ENCODE data around the gene ARMC10. TPM values are rescaled to one million over a fixed set of nuclear protein-coding genes. Genes with fewer than 3 reads are reported as not detected.

Gene ARMC10
- total RNA-seq, 2 donors from 2014 or later: 46.3 to 48.9 TPM

GRCh38 chr7:103130901-103131624 lies 56.1 kb downstream of the ARMC10 start:
- H3K27me3 ChIP-seq (ENCODE audit: control insufficient read depth, insufficient read depth, low read length, poor library complexity, severe bottlenecking): no peaks in the 10 kb centered on the region
- H3K36me3 ChIP-seq (ENCODE audit: control insufficient read depth, insufficient read depth, low read length): peaks cover 11% of the 10 kb centered on the region
- no peak for DNase-seq
- Mint-ChIP-seq H3K9me3 (no peaks in the 10 kb centered on the region), H3K4me1 (peaks cover 17% of the 10 kb centered on the region), H3K27me3 (ENCODE audit: insufficient read depth) (no peaks in the 10 kb centered on the region), H3K36me3 (ENCODE audit: low read depth) (peaks cover 24% of the 10 kb centered on the region), H3K27ac (no peak overlapping the region), H3K4me3 (no peak overlapping the region)
- H3K4me1 ChIP-seq (ENCODE audit: control insufficient read depth, insufficient read depth, low read length): no peaks in the 10 kb centered on the region
- 80 to 85% methylated on average over 6 to 9 of the region's 9 CpGs for WGBS, 2 experiments (ENCODE audit: insufficient coverage in 1 of 2, insufficient read length in 1 of 2)
- no peak overlapping the region for H3K9ac ChIP-seq (ENCODE audit: extremely low read depth, low read length, poor library complexity, severe bottlenecking)
- no peak overlapping the region for H3K27ac ChIP-seq (ENCODE audit: low read depth, low read length)
- H3K9me3 ChIP-seq (ENCODE audit: control insufficient read depth, low read length): no peaks in the 10 kb centered on the region
- no peak for TF ChIP-seq CTCF (conservative IDR thresholded peaks at IDR 0.05)
- H3K4me3 ChIP-seq (ENCODE audit: low read length): no peak overlapping the region

- Histone ChIP-seq H3K4me1 (ENCODE audit: control insufficient read depth, insufficient read depth, low read length) (no peaks in the 10 kb centered on the region), H3K9ac (ENCODE audit: extremely low read depth, low read length, poor library complexity, severe bottlenecking) (no peak overlapping the region), H3K9me3 (ENCODE audit: control insufficient read depth, low read length) (no peaks in the 10 kb centered on the region), H3K4me3 (ENCODE audit: low read length) (no peak overlapping the region), H3K27ac (ENCODE audit: low read depth, low read length) (no peak overlapping the region), H3K36me3 (ENCODE audit: control insufficient read depth, insufficient read depth, low read length) (peaks cover 7% of the 10 kb centered on the region), H3K27me3 (ENCODE audit: control insufficient read depth, insufficient read depth, low read length, poor library complexity, severe bottlenecking) (no peaks in the 10 kb centered on the region)
- 86 to 100% methylated on average over 1 to 9 of the region's 9 CpGs for WGBS, 2 experiments (ENCODE audit: insufficient coverage in 1 of 2, insufficient read length in 1 of 2)
- Mint-ChIP-seq H3K27me3 (ENCODE audit: insufficient read depth) (no peaks in the 10 kb centered on the region), H3K4me3 (no peak overlapping the region), H3K9me3 (no peaks in the 10 kb centered on the region), H3K36me3 (ENCODE audit: low read depth) (peaks cover 10% of the 10 kb centered on the region), H3K27ac (no peak overlapping the region), H3K4me1 (peaks cover 17% of the 10 kb centered on the region)
- TF ChIP-seq CTCF (conservative IDR thresholded peaks at IDR 0.05): no peak
- no peak for DNase-seq
Observed at GRCh38 chr7:103132995-103133688, 58.2 kb downstream of the ARMC10 start.

GRCh38 chr7:103134836-103135554 lies 60.1 kb downstream of the ARMC10 start:
- Mint-ChIP-seq H3K36me3 (ENCODE audit: low read depth) (peaks cover 5% of the 10 kb centered on the region), H3K4me3 (no peak overlapping the region), H3K27ac (no peak overlapping the region), H3K9me3 (no peaks in the 10 kb centered on the region), H3K4me1 (peaks cover 11% of the 10 kb centered on the region), H3K27me3 (ENCODE audit: insufficient read depth) (no peaks in the 10 kb centered on the region)
- Histone ChIP-seq H3K27ac (ENCODE audit: low read depth, low read length) (no peak overlapping the region), H3K27me3 (ENCODE audit: control insufficient read depth, insufficient read depth, low read length, poor library complexity, severe bottlenecking) (no peaks in the 10 kb centered on the region), H3K4me3 (ENCODE audit: low read length) (no peak overlapping the region), H3K9ac (ENCODE audit: extremely low read depth, low read length, poor library complexity, severe bottlenecking) (no peak overlapping the region), H3K9me3 (ENCODE audit: control insufficient read depth, low read length) (no peaks in the 10 kb centered on the region), H3K36me3 (ENCODE audit: control insufficient read depth, insufficient read depth, low read length) (no peaks in the 10 kb centered on the region), H3K4me1 (ENCODE audit: control insufficient read depth, insufficient read depth, low read length) (no peaks in the 10 kb centered on the region)
- DNase-seq: no peak
- TF ChIP-seq CTCF (conservative IDR thresholded peaks at IDR 0.05): no peak
- 96 to 100% methylated on average over 1 to 3 of the region's 3 CpGs for WGBS, 2 experiments (ENCODE audit: insufficient coverage in 1 of 2, insufficient read length in 1 of 2)
